ENCODE data around the gene DMPK.
A peak's percentile ranks its signal among the peaks of the same experiment; 100 is the strongest.
"Not testable (repeated sequence)": the region's sequence is repeated elsewhere in the genome, so short reads cannot be mapped to it uniquely, and the experiment has no call there.

Gene DMPK

GRCh38 chr19:45768984-45769782 is 13.1 kb downstream of the DMPK start, which contains the start of gene SIX5:
SIX5 (minus strand) TSS chr19:45769252; CDS start chr19:45768844, 408 bp downstream.
- peak; percentile 99 for DNase-seq (ENCODE audit: low read depth, low spot score)

- peak; percentile 72 for DNase-seq (ENCODE audit: low read depth, low spot score)
These were observed 13.7 kb downstream of the DMPK start for GRCh38 chr19:45768655-45768983.

- DNase-seq (ENCODE audit: low read depth, low spot score), result peak; percentile 85
These were observed 14.2 kb downstream of the DMPK start for GRCh38 chr19:45767881-45768654.

GRCh38 chr19:45767410-45767880 is 14.8 kb downstream of the DMPK start:
- peak; percentile 89 for DNase-seq (ENCODE audit: low read depth, low spot score)

- DNase-seq (ENCODE audit: low read depth, low spot score), result no peak
These were observed 15.4 kb downstream of the DMPK start for GRCh38 chr19:45766869-45767346.

- DNase-seq (ENCODE audit: low read depth, low spot score), result no peak
These were observed 15.9 kb downstream of the DMPK start for GRCh38 chr19:45766296-45766868.

- no peak for DNase-seq (ENCODE audit: low read depth, low spot score)
These were observed 16.5 kb downstream of the DMPK start for GRCh38 chr19:45765702-45766295.

GRCh38 chr19:45764945-45765701 is 17.2 kb downstream of the DMPK start:
- DNase-seq (ENCODE audit: low read depth, low spot score), result no peak

GRCh38 chr19:45764475-45764874 is 17.8 kb downstream of the DMPK start:
- DNase-seq (ENCODE audit: low read depth, low spot score), result no peak

GRCh38 chr19:45763691-45764294 is 18.5 kb downstream of the DMPK start:
- no peak for DNase-seq (ENCODE audit: low read depth, low spot score)

- no peak for DNase-seq (ENCODE audit: low read depth, low spot score)
These were observed 19.2 kb downstream of the DMPK start for GRCh38 chr19:45762870-45763631.

GRCh38 chr19:45761714-45762113 is 20.6 kb downstream of the DMPK start:
- no peak for DNase-seq (ENCODE audit: low read depth, low spot score)

- DNase-seq (ENCODE audit: low read depth, low spot score), result no peak
These were observed 23.4 kb downstream of the DMPK start for GRCh38 chr19:45758921-45759320.

- DNase-seq (ENCODE audit: low read depth, low spot score), result no peak
These were observed 24.6 kb downstream of the DMPK start for GRCh38 chr19:45757695-45758094.

- no peak for DNase-seq (ENCODE audit: low read depth, low spot score)
These were observed 28.0 kb downstream of the DMPK start for GRCh38 chr19:45754323-45754722.

- no peak for DNase-seq (ENCODE audit: low read depth, low spot score)
These were observed 28.7 kb downstream of the DMPK start for GRCh38 chr19:45753548-45753947.

- DNase-seq (ENCODE audit: low read depth, low spot score), result no peak
These were observed 29.7 kb downstream of the DMPK start for GRCh38 chr19:45752639-45753038.

- not testable (repeated sequence) for DNase-seq (ENCODE audit: low read depth, low spot score)
These were observed 30.8 kb downstream of the DMPK start for GRCh38 chr19:45751483-45751882.

- no peak for DNase-seq (ENCODE audit: low read depth, low spot score)
These were observed 34.8 kb downstream of the DMPK start for GRCh38 chr19:45747513-45747912.

- DNase-seq (ENCODE audit: low read depth, low spot score), result no peak
These were observed 35.4 kb downstream of the DMPK start for GRCh38 chr19:45746866-45747265.

Data from astrocyte of the hippocampus (primary cell).